H7 (cell line): ENCODE measurements around the gene RNF130. TPM values are rescaled to one million over a fixed set of nuclear protein-coding genes. Genes with fewer than 3 reads are reported as not detected.

ENCODE experiments used
- DNase-seq: peaks from one replicate; pipeline ENCODE4 v3.0.0; 2012
- H3K27me3 ChIP-seq: 2 replicates; pipeline ENCODE4 v1.6.0; 2011; ENCODE audit warnings: mild to moderate bottlenecking, low read length; ENCODE audit not compliant: control insufficient read depth, insufficient read depth
- H3K36me3 ChIP-seq: replicated peaks from 2 replicates; pipeline ENCODE4 v1.5.1; 2011; ENCODE audit warnings: low read length; ENCODE audit not compliant: control insufficient read depth, insufficient read depth
- H3K4me3 ChIP-seq: 2 replicates; pipeline ENCODE4 v1.5.1; 2011; ENCODE audit warnings: low read depth, mild to moderate bottlenecking, control low read depth, low read length, moderate library complexity; ENCODE audit not compliant: insufficient read depth
- total RNA-seq: library from RNA; depleted of rRNA; stranded (reverse); fragments of >200 nt; shearing (Covaris generic); gene quantifications from 2 replicates; pipeline ENCODE4 v1.2.3, GENCODE V29; 2014

RNF130 gene
- total RNA-seq, 1 experiment from 2014 or later: 123 TPM

DNA sequence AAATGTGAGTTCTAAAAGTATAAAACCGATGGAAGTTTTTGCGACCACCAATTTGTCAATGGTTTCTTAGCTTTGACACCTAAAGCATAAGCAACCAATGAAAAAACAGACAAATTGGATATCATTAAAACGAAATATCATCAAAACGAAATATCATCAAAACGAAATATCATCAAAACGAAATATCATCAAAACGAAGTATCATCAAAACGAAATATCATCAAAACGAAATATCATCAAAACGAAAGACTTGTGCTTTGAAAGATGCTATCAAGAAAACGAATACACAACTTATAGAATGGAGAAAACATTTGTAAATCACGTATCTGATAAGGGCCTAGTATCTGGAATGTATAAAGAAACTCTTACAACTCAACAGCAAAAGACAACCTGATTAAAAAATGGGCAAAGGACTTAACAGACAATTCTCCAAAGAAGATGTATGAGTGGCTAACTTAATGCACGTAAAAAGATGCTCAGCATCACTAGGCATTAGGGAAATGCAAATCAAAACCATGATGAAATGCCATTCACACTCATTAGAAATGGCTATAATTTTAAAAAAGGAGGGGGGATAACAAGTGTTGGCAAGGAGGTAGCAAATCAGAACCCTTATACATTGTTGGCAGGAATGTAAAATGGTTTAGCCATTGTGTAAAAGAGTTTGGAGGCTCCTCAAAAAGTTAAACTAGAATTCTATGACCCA lies 134.4 kb downstream of the RNF130 start:
- DNase-seq: no peak
- Histone ChIP-seq H3K36me3 (no peaks in the 10 kb centered on the region), H3K4me3 (no peak overlapping the region), H3K27me3 (no peaks in the 10 kb centered on the region)

DNA sequence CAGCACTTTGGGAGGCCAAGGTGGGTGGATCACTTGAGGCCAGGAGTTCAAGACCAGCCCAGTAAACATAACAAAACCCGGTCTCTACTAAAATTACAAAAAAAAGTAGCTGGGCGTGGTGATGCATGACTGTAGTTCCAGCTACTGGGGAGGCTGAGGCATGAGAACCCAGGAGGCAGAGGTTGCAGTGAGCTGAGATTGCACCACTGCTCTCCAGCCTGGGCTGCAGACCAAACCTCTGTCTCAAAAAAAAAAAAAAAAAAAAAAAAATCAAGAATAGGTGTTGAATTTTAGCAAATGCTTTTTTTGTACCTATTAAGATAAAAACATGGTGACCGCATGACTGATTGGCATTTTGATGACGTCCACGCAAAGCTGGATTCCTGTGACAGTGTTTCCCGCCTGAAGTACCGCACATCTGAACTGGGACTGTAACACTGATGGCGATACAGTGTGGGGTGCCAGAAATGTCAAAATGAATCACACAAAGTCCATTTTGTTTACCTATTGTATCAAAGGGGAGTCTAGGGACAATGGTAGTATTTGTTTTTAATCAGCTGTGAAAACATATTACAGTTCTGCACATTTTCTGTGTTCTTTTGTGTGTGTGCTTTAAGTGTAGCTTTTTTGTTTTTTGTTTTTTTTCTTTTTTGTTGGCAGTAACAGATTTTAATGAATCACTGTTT lies 140.6 kb downstream of the RNF130 start:
- Histone ChIP-seq H3K4me3 (no peak overlapping the region), H3K36me3 (no peaks in the 10 kb centered on the region), H3K27me3 (no peaks in the 10 kb centered on the region)
- DNase-seq: no peak

DNA sequence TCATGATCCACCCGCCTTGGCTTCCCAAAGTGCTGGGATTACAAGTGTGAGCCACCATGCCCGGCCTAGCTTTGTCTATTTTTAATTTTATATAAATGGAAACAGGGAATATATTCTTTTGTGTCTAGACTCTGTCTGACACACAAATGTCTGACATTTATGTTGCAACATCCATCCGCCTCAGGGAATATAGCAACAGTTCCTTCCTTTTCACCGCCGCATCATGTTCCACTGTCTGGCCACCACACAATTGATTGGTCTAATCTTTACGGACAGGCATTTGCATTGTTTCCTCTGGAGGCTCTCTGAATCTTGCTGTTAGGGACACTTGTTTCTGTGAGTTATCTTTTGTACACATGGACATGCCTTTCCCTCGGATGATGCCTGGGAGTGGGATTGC lies 143.7 kb downstream of the RNF130 start:
- no peak overlapping the region for H3K4me3 ChIP-seq
- H3K27me3 ChIP-seq: no peaks in the 10 kb centered on the region
- no peaks in the 10 kb centered on the region for H3K36me3 ChIP-seq
- no peak for DNase-seq

DNA sequence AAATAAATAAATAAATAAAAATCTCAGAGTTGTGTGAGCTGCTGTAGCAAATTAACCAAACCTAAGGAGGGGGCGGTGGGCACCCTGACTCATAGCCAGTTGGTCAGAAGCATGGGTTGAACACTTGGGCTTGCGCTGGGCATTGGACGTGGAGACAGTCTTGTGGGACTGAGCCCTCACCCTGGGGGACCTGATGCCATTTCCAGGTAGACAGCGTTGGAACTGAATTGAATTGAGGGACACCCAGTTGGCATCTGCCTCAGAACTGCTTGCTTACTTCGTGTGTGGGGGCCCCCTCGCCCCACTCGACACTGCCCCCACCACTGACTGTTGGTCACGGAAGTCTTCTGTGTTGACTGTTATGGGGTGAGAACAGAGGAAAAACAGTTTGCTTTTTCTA lies 144.9 kb downstream of the RNF130 start:
- H3K4me3 ChIP-seq: no peak overlapping the region
- H3K36me3 ChIP-seq: no peaks in the 10 kb centered on the region

DNA sequence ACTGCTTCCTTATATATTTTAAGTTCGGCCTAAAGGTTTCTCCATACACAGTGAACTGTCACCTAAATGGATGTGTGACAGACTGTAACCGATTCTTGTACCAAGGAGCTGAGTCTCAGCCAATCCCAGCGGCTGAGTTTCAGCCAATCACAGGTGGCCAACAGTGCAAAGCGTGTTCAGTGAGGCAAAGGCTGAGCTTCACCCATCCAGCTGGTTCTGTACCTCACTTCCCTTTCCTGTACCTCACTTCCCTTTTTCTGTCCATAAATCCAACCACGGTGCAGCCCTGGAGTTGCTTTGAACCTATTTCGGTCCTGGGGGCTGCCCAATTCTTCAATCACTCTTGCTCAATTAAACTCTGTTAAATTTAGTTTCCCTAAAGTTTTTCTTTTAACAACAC lies 148.1 kb downstream of the RNF130 start:
- no peaks in the 10 kb centered on the region for H3K27me3 ChIP-seq

More for the DNA sequence above, 144.9 kb downstream of the RNF130 start:
- no peaks in the 10 kb centered on the region for H3K27me3 ChIP-seq
- no peak for DNase-seq

DNA sequence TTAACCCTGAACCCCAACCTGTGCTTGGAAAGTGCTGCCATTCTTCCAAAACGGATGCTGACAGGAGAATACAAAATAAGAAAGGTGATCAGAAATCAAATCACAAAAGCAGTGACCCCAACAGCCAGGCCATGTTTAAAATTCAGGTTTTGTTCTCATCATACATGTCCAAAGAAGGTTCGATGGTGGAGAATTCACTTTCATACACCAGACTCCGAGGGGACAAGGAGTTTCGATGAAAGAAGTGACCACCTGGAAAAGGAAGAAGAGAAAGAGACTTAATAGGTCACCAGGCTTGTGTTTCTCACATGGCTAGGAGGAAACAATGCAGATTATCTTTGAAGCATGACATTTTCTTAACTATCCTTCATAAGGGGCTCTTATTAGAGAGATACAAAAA lies 151.4 kb downstream of the RNF130 start:
- H3K36me3 ChIP-seq: no peaks in the 10 kb centered on the region
- DNase-seq: no peak
- H3K4me3 ChIP-seq: no peak overlapping the region
- H3K27me3 ChIP-seq: no peaks in the 10 kb centered on the region

More for the DNA sequence above, 148.1 kb downstream of the RNF130 start:
- Histone ChIP-seq H3K4me3 (no peak overlapping the region), H3K36me3 (no peaks in the 10 kb centered on the region)
- no peak for DNase-seq

DNA sequence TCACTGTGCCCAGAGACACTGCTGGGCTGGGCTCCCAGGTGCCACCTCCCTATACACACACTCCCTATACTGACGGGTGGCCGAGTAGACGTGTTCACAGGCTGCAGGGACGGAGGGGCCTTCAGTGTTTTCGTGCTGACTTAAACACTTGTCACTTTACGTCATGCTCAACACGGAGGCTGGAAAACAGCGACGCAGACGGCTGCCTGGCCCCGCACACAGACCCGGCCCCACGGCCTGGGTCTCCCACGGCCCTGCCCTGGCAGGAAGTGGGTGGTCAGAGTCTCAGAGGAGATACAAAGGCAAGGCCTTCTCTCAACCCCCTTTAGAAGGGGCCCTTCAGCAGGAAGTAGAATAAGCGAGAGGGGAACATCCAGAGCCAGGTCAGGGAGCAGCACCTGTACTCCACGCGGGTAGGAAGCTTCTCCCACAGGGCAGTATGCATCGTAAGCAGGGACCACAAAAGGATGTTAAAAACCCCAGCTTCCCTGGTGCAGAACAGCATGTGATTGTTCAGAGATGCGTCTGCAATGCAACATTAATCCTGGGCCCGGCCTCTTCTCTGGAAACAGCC lies 152.0 kb downstream of the RNF130 start:
- DNase-seq: no peak
- no peaks in the 10 kb centered on the region for H3K36me3 ChIP-seq
- H3K27me3 ChIP-seq: no peaks in the 10 kb centered on the region
- no peak overlapping the region for H3K4me3 ChIP-seq

DNA sequence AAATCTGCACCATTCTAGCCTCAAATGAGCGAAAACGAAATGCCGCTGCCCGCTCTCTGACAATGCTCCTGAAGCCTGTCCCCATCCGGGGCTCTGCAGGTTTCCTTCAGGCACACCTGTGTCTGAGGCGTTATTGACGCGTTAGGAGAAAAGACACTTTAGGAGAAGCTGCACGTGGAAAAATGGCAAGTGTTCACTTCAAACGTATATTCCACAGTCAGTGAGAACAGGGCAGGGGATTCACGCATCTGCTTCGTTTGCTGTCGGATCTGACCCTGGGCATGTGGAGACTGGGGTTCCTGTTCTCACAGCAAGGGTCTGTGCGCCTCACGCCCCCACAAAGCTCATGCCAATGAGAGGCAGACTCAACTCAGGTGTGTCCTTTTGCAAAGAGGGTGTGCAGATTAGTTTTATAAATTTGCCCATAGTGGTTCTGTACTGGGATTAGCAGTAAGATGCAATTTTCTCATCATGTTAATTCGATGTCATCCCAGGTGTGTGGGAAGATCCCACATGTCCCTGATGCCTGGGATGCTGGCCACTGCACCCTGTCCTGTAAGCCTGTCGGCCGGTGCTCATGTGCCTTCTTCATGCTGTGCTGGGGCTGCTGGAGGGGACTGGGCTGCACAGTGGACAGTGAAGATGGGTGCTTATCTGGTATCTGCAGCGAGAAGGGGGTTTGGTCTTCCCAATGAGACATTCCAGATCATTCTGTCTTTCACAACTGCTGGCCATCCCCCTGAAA lies 152.6 kb downstream of the RNF130 start:
- no peak for DNase-seq
- no peaks in the 10 kb centered on the region for H3K27me3 ChIP-seq
- no peak overlapping the region for H3K4me3 ChIP-seq
- H3K36me3 ChIP-seq: no peaks in the 10 kb centered on the region

DNA sequence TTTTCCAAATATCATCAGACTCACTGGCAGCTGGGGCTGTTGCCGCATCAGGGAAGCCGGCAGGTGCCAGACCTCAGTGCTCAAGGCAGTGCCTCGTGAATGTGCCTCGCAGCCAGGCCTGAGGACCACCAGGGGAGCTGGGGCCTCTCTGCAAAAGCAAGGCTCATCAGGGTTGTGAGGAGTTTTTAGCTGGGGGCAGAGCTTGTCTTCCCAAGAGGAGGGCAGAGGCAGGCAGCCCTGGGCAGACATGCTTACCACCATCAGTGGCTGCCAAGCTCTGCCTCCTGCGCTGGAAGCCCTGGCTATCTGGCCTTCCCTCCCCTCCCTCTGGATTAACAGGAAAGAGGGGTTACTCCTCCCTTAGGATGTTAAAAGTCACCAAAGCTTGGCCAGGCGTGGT lies 155.0 kb downstream of the RNF130 start:
- Histone ChIP-seq H3K4me3 (no peak overlapping the region), H3K36me3 (no peaks in the 10 kb centered on the region), H3K27me3 (no peaks in the 10 kb centered on the region)
- peak; percentile 70 for DNase-seq

DNA sequence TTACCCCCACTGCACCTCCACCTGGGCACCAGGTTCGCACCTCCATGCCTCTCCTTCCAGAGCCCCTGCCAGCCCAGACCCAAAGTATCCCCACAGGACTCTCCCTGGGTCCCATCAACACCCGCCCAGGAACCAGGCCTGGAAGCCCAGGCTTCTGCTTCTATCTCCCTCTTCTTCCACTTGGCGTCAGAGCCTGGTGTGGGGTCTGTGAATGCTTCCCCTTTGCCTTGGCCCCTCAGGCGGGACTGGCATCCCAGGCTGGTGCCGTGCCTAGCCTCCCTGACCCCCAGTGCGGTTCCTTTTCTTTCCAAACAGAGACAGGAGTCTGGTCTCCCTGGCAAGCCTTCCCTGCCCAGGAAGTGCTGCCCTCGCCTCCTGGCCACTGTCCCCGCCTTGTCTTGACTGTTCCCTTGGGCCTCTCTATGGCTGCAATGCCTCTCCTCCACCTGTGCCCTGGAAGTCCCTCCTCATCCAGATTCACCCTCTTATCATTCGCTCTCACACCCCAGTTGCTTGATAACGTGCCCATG lies 156.1 kb downstream of the RNF130 start:
- no peak for DNase-seq
- Histone ChIP-seq H3K4me3 (no peak overlapping the region), H3K36me3 (no peaks in the 10 kb centered on the region), H3K27me3 (no peaks in the 10 kb centered on the region)

DNA sequence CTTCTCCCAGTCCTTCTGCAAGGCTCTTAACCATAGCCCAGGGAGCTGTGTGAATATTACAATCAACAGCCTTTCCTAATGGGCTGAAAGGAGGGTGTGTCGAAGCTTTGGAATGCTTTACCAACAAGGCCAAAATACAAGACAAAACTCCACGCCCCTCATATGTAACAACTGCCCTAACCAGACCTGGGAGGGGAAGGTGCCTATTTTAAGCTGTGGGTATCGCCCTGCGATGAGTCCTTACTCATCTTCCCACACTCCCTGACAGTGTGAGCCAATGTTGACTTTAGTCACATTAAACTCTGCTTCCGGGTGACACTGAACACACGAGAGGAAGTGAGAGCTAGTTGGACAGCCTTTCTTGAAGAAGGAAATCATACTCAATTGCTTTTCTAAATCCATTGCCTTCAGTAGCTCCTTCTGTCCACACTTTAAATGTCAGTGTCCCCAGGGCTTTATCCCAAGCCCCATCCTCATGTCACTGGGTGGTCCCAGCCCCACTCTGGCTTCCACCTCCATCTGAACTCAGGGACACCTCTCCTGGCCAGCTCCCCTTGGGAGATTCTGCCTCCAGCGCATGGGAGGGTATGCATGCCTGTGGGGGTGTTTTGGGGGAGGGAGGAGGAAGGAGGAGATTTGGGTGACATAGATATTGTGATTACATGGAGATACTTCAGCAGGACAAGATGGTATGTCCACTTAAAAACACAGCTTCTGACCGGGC lies 157.4 kb downstream of the RNF130 start:
- Histone ChIP-seq H3K27me3 (no peaks in the 10 kb centered on the region), H3K4me3 (no peak overlapping the region), H3K36me3 (no peaks in the 10 kb centered on the region)
- DNase-seq: no peak

DNA sequence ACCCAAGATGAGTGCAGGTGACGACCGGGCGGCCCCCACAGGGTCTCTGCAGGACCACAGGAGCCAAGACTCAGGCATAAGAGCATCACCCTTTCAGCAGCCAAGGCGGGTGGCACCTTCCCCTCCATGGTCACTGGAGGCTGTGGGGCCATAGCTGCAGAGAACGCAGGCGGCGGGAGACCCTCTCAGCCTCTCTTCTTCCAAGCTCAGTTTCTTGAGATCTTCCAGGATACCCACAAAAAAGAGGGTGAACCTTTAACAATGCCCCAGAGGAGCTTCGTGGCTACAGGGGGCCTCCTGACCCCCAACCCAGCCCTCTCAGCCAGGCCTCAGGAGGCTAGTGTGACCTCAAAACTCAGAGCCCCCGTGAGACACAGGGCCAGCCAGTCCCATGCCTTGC lies 158.1 kb downstream of the RNF130 start:
- Histone ChIP-seq H3K27me3 (no peaks in the 10 kb centered on the region), H3K36me3 (no peaks in the 10 kb centered on the region), H3K4me3 (no peak overlapping the region)
- DNase-seq: no peak

DNA sequence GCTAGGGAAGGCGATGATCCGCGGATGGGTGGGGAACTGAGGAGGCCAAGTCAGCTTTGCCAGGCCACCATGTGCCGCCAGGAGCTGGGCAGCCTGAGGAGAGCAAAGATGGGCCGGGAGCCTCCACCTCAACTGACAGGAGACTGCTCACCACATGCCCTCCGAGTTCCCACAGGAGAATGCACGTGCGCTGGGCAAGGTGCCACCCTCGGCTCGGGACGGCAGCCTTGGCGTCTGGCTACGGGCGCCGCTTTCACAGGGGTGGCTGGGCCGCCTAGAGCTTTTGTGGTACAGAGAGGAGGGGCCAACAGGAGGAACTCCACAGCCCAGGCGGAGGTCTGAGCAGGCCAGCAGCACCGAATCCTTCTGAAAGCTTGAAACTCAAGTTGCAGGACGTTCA lies 158.6 kb downstream of the RNF130 start:
- no peaks in the 10 kb centered on the region for H3K27me3 ChIP-seq
- no peaks in the 10 kb centered on the region for H3K36me3 ChIP-seq
- no peak overlapping the region for H3K4me3 ChIP-seq
- no peak for DNase-seq

DNA sequence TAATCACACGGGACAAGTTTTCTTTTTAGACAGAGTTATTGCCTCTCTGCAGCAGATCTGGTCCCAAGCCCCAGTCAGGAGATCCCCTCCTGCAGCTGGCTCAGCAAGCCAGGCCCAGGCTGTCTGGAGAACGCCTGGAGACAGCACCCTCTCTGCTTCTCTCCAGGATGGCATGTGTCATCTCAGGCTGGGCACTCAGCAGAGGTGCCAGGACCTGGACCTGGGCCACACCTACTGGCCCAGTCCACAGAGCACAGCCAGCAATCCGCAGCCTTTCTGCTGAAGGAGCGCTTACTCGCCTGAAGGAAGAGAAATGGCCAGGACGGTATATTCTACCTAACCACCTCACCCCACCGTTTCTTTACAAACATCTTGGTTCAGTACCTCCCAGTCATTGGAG lies 159.2 kb downstream of the RNF130 start:
- Histone ChIP-seq H3K27me3 (no peaks in the 10 kb centered on the region), H3K4me3 (no peak overlapping the region), H3K36me3 (no peaks in the 10 kb centered on the region)
- no peak for DNase-seq
